DMS114 treated with DMSO at 0.1 percent for 48 hours (cell line): ENCODE results near the gene CTRB2.
"Not testable (repeated sequence)": the region's sequence is repeated elsewhere in the genome, so short reads cannot be mapped to it uniquely, and the experiment has no call there.

Source experiments
- DNase-seq: peaks from one replicate; lab custom pipeline; 2025; ENCODE audit not compliant: unreplicated experiment; lab: John Stamatoyannopoulos, UW

Gene CTRB2

GRCh38 chr16:75227361-75228142 lies 20.6 kb upstream of the CTRB2 start:
- no peak for DNase-seq

DNA sequence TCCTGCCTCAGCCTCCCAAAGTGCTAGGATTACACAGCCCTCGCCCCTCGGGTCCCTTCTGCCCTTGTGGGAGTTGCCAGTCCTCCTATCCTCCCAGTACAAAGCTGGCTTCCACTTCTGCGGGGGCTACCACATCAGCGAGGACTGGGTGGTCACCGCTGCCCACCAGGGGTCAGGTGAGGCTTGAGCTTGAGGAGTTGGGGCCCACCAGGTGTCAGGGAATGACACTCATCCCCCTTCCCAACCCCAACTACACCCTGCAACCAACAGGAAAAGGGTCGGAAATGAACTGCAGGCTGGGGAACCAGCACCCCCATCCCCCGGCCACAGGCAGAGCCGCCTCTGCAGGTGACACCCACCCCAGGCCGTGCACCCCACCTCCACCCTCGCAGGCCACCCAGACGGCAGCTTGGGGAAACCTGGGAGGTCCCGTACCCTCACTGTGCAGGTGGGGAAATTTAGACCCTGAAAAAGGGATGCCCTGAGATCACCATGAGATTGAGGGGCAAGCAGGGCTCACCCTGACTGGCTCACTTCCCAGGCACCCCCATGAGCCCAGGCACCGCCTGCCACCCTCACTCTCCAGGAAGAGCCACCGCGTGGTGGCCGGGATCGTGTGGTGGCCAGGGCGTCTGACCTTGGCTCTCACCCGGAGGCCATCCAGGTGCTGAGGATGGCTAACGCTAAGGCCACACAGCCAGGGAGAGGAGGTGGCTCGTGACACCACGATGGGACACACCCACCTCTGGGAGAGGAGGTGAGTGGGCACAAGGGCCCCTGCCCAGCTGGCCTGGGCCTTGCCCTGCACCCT lies 19.8 kb upstream of the CTRB2 start:
- DNase-seq: no peak

DNA sequence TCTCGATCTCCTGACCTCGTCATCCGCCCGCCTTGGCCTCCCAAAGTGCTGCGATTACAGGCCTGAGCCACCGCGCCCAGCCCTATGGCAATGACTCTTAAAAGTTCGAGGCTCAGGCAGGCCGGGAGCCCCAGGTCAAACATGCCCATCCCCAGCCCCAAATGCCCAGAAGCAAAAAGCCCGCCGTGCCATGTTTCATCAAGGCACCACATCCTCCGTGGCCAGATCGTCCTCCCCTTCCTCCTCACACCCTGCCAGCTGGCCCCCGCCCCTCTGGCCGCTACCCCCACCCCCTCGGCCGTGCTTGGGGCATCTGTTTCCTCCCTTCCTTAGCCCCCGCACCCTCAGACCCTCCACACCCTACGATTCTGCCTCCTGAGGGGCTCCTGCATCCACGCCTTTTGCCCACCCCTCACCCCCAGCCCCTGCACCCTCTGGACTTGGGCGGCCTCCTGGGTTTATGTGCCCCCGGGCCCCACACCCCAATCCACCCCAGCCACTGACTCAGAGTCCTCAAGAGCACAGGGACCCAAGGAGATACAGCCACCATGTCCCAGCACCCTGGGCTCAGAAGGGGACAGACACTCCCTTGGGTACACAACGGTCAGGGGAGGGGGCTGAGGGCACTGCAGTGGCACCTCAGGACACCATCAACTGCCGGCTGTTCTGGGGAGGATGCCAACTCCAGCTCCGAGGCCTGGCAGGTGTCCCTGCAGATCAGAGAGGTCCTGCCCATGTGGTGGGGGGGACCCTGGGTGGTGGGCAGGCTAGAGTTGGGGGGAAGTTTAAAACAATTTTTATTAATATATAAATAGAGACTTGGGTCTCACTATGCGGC lies 18.9 kb upstream of the CTRB2 start:
- no peak for DNase-seq

DNA sequence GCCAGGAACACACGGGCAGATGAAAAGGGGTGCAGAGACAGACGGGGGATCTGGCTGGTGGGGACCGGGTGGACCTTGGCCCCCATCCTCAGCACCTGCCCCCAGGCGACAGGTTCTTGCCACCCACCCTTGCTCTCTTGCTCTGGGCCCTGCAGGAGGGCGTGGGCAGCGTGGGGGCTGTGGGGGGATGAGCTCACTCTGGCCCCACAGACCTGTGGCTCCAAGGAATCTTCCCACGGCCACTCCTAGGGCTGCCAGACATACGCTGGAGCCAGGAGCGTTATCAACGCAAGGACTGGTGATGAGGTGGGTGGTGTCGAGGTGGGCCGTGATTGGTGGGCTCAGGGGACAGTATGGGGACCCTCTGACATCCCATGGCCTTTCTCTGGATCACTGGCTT lies 18.1 kb upstream of the CTRB2 start:
- DNase-seq: no peak

DNA sequence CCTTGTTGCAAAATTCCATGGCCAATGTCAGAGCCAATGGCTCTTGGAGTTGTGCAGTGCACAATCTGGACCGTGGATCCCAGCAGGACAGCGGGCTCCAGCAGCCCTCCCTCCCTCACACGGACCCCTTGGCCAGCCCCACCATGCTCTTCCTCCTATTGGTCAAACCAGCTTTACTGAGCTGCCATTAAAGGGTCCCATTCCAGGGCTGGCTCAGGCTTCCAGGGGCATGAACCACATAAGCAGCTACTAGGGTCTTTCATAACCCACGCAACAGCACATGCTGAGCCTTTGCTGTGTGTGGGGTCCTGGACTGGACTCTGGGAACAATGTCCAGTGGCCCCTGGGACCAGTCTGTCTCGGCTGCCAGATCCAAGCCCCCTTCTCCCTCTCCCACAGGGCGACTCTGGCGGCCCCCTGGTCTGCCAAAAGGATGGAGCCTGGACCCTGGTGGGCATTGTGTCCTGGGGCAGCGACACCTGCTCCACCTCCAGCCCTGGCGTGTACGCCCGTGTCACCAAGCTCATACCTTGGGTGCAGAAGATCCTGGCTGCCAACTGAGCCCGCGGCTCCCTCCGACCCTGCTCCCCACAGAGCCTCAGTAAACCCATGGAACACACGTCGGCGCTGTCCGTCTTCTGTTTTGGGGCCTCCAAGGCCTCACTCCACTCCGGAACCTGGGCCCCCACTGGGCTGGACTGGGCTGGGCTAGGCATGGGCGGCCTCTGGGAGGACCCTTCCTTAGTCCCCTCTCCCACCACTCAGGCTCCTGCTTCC lies 17.5 kb upstream of the CTRB2 start:
- no peak for DNase-seq

DNA sequence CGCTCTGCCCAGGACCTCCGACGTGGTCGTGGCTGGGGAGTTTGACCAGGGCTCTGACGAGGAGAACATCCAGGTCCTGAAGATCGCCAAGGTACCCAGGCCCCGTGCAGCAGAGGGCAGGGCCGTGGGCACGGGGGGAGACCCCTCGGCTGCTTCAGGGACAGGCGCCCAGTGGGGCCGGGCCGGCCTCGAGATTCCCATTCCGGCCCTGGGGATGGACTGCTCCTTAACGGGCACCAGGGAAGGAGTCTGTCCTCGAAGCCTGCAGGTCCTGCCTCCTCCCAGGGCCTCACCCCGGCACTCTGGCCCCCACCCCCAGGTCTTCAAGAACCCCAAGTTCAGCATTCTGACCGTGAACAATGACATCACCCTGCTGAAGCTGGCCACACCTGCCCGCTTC lies 16.2 kb upstream of the CTRB2 start:
- not testable (repeated sequence) for DNase-seq

DNA sequence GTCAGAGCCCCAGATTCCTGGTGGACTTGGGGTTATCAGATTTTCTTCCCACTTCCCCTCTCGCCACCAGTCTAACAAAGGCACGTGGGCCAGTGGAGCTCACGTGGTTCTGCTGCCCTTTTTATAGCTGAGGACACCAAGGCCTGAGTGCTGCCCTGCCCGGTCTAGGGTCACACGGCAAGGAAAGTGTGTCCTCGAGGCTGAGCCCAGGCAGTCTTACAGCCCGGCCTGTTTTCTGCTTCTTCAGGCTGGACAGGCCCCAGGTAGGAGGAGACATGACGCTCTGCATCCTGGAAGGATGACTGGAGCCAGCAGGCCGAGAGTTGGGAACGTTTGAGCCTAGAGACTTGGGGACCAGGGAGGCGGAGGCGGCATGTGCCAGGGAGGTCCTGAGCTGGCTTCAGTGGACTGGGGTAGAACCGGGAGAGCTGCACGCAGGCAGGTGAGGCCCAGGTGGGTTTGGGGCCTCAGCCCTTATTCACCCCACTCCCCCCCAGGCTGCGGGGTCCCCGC lies 15.4 kb upstream of the CTRB2 start:
- DNase-seq: no peak

DNA sequence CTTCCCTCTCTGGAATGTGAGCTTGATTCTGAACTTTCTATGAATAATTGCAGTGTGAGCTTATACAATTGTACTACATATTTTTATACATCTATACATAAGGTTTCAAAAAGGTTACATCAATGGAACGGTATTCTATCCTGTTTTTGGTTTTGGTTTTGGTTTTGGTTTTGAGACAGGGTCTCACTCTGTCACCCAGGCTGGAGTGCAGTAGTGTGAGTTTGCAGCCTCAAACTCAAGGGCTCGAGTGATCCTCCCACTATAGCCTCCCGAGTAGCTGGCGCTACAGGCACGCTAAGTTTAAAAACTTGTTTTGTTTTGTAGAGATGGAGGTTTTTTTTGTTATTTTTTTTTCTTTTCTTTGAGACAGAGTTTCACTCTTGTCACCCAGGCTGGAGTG lies 12.9 kb upstream of the CTRB2 start:
- DNase-seq: no peak

DNA sequence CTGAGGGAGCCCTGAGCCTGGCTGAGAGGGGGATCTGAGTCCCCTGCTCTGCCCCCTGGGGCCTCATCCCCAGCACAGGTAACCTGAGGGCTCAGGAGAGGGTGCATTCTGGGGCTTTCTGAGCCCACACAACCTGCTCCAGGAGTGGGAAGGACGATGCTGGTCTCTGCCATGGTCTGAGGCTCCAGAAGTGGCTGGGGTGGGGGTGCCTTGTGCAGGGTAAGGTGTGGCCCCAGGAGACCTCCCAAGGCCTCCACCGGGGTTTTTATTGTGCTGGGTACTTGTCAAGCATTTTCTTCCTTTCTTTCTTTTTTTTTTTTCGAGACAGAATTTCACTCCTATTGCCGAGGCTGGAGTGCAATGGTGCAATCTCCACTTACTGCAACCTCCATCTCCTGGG lies 12.1 kb upstream of the CTRB2 start:
- no peak for DNase-seq

GRCh38 chr16:75218256-75219076 lies 11.5 kb upstream of the CTRB2 start, which contains the start of gene CTRB1:
Gene CTRB1, plus strand, starts transcription at chr16:75218988. Its CDS starts 20 bp downstream, at chr16:75219008.
- DNase-seq: no peak

DNA sequence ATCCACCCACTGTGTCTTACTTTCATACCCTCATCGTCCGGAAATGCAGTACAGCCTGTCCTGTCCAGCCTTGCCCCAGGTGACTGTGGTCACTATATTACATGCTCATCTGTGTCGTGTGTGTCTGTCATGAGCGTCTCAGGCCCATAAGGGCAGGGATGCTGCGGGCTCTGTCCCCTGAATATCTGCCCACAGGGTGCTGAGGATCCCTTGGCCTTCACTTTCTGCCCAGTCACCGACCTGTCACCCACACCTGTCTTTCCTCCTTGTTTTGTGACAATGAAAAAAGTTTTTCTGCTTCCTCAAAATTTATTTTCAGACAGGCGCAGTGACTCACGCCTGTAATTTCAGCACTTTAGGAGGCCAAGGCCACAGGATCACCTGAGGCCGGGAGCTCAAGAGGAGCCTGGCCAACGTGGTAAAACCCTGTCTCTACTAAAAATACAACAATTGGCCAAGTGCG lies 10.5 kb upstream of the CTRB2 start:
- DNase-seq: no peak

GRCh38 chr16:75216576-75216975 lies 9.6 kb upstream of the CTRB2 start:
- DNase-seq: no peak

DNA sequence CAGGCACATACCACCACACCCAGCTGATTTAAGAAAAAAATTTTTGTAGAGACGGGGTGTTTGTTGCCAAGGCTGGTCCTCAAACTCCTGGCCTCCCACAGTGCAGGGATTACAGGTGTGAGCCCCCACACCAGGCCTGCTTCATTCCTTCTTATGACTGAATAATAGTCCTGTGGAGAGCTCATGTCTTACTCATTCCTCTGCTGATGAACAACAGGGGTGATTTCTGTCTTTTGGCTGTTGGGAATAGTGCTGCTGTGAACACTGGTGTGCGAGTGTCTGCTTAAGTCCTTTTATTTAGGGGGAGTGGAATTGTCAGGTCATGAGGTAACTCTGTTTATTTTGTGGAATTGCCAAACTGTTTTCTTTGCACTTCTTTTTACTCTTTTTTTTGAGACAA lies 9.2 kb upstream of the CTRB2 start:
- no peak for DNase-seq

- DNase-seq: not testable (repeated sequence)
These were observed 4.3 kb upstream of the CTRB2 start for GRCh38 chr16:75211286-75211685.

DNA sequence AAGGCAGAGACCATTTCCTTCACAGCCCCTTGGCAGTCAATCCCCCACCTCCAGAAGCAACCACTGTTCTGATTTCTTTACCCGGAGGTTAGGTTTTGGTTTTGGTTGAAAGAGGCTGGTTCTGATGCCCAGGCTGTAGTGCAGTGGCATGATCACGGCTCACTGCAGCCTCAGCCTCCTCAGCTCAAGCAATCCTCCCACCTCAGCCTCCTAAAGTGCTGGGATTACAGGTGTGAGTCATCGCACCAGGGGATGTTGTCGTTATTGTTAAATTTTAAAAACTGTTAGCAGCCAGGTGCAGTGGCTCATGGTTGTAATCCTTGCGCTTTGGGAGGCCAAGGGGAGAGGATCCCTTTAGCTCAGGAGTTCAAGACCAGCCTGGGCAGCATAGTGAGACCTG lies 3.0 kb upstream of the CTRB2 start:
- DNase-seq: no peak

DNA sequence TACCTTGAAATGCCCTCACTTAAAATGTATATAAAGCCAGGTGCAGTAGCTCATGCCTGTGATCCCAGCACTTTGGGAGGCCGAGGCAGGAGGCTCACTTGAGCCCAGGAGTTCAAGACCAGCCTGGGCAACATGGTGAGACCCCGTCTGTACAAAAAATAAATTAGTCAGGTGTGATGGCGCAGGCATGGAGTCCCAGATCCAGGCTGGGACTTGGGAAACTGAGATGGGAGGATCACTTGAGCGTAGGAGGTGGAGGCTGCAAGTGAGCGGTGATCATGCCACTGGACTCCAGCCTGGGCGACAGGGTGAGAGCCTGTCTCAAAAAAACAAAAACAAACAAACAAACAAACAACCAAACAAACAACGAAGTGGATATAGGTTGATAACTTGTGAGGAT lies 2.6 kb upstream of the CTRB2 start:
- not testable (repeated sequence) for DNase-seq

DNA sequence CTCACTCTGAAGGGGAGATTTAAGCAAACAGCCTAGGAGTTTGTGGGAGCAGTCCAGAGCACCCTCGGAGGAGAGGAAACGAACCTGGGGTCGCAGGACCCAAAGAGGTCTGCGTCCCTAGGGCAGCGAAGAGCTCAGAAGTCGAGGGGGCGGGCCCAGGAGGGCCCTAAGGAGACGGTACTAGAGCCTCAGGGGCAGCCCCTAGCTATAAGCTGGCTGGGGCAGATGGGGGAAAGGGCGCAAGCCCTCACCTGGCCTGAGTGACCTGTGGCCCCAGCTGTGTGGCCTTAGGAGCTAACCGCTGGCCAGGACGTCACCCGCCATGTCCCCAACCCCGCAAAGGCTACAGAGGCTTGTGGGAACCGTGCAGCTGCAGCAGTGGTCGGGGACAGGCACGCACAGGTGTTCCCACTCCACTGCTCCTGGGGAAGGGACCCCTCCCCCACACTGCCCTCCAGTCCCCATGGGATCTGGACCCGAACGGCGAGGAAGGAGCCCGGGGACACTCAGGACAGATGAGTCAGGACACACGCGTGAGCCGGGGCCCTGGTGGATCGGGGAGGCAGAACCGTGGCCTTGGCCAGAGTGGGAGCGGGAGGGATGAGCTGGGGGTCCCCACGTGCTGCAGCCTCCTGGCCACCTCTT lies 2.0 kb upstream of the CTRB2 start:
- no peak for DNase-seq

DNA sequence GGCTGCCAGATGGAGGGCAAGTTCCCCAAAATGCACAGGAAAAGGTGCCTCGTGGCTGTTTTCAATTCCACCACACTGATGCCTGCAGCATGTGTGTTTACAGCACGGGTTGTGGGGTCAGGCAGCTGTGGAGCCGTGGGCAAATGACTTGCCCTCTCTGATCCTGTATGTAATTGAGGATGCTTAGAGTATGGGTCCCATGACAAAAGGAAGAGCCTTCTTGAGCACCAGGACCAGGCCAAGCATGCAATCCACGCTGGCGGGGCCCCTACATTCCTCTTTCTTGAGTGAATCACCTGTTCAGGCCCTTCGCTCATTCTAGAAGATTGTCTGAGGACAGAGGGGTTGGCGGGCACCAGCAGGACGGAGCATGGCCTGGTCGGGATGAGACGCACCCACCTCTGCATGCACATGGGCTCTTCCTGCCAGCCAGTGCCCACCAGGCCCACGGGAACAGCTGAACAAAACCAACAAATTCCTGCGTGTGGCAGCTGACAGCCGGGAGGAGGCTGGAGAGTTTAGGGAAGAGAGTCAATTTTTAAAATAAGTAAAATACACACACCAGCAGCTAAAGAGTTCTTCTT lies 1.4 kb upstream of the CTRB2 start:
- DNase-seq: no peak

DNA sequence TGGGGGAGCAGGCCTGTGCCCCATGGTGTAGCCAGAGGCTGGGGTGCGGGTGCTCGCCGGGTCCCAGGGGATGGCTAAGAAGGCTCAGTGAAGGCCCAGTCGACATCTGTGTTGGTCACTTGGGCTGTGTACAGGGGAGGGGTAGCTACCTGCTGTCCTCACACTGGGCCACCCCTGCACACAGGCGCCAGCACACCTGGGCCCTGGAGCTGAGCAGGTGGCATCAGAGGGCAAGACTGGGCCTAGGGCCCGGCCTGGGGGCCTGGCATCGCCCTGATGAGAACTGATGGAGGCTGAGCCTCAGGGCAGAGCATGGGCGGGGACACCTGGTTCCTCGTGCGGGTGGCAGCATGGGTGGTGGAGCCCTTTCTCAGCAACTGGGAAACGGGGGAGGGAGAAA lies 870 bp upstream of the CTRB2 start:
- DNase-seq: no peak
